ENCODE measurements around the gene ARFGEF2. TPM values are rescaled to one million over a fixed set of nuclear protein-coding genes. Genes with fewer than 3 reads are reported as not detected.

ARFGEF2 gene
- total and polyA plus RNA-seq, 7 donors, result 7.8 to 36.1 (median 22.8) TPM

DNA sequence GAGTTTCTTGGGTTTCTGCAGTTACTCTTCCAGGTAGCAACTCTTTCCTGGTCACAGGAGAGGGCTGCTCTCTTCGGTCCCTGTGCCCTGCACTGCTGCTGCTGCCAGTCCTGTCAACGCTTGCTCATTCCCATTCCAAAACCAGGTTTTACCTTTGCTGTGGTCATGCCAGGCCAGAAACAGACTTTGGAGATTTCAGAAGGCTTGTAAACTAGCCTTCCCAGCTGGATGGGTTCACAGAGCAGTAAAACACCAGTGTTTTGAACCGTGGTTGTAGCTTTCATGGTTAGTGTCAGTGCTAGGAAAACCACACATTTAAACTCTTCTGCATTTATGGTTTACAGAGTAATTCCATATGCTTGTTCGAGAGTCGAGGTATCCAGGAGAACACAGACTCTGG, 16.2 kb downstream of the ARFGEF2 start:
- Histone ChIP-seq H3K9me3 (no peaks in the 10 kb centered on the region), H3K4me1 (peaks cover 9% of the 10 kb centered on the region), H3K4me3 (no peak overlapping the region), H3K27ac (no peak overlapping the region), H3K36me3 (ENCODE audit: insufficient read depth in 1 of 2, low read depth in 1 of 2) (peaks cover 0 to 13% of the 10 kb centered on the region in 2 donors), H3K27me3 (ENCODE audit: insufficient read depth in 3 of 3, low read length in 2 of 3) (no peaks in the 10 kb centered on the region)
- TF ChIP-seq, protein P1, sequence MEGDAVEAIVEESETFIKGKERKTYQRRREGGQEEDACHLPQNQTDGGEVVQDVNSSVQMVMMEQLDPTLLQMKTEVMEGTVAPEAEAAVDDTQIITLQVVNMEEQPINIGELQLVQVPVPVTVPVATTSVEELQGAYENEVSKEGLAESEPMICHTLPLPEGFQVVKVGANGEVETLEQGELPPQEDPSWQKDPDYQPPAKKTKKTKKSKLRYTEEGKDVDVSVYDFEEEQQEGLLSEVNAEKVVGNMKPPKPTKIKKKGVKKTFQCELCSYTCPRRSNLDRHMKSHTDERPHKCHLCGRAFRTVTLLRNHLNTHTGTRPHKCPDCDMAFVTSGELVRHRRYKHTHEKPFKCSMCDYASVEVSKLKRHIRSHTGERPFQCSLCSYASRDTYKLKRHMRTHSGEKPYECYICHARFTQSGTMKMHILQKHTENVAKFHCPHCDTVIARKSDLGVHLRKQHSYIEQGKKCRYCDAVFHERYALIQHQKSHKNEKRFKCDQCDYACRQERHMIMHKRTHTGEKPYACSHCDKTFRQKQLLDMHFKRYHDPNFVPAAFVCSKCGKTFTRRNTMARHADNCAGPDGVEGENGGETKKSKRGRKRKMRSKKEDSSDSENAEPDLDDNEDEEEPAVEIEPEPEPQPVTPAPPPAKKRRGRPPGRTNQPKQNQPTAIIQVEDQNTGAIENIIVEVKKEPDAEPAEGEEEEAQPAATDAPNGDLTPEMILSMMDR (IDR thresholded peaks at IDR 0.05), result no peak
- 53 to 67% (median 57%) methylated on average over 5 of the region's 5 CpGs for WGBS, 3 donors
- intact Hi-C loops (cut with DNase I), result no loop called here
- ATAC-seq (peak in 1 of 4 donors; percentile 12), DNase-seq (no peak)

- ATAC-seq (no peak), DNase-seq (no peak)
- intact Hi-C loops (cut with DNase I), result no loop called here
- H3K27me3 ChIP-seq (ENCODE audit: insufficient read depth in 3 of 3, low read length in 2 of 3), result no peaks in the 10 kb centered on the region
- no peak overlapping the region for H3K4me3 ChIP-seq
- no peaks in the 10 kb centered on the region for H3K9me3 ChIP-seq
- TF ChIP-seq, protein P1 (IDR thresholded peaks at IDR 0.05), result no peak
- WGBS, 3 donors, result 72 to 81% (median 73%) methylated on average over 6 of the region's 6 CpGs
- H3K4me1 ChIP-seq, result peaks cover 9% of the 10 kb centered on the region
- peaks cover 0 to 23% of the 10 kb centered on the region in 2 donors for H3K36me3 ChIP-seq (ENCODE audit: insufficient read depth in 1 of 2, low read depth in 1 of 2)
- no peak overlapping the region for H3K27ac ChIP-seq
Observed at GRCh38 chr20:48938670-48939069, 17.2 kb downstream of the ARFGEF2 start.

GRCh38 chr20:48940170-48940569, 18.7 kb downstream of the ARFGEF2 start:
- TF ChIP-seq, protein P1 (IDR thresholded peaks at IDR 0.05), result no peak
- DNase-seq, result no peak
- Histone ChIP-seq H3K36me3 (ENCODE audit: insufficient read depth in 1 of 2, low read depth in 1 of 2) (peaks cover 4 to 38% of the 10 kb centered on the region in 2 donors), H3K27ac (no peak overlapping the region), H3K27me3 (ENCODE audit: insufficient read depth in 3 of 3, low read length in 2 of 3) (no peaks in the 10 kb centered on the region), H3K4me3 (no peak overlapping the region), H3K9me3 (no peaks in the 10 kb centered on the region), H3K4me1 (peaks cover 9% of the 10 kb centered on the region)
- WGBS, 3 donors, result 81 to 94% (median 87%) methylated on average over 2 of the region's 2 CpGs
- intact Hi-C loops (cut with DNase I), result no loop called here
- ATAC-seq, result no peak

DNA sequence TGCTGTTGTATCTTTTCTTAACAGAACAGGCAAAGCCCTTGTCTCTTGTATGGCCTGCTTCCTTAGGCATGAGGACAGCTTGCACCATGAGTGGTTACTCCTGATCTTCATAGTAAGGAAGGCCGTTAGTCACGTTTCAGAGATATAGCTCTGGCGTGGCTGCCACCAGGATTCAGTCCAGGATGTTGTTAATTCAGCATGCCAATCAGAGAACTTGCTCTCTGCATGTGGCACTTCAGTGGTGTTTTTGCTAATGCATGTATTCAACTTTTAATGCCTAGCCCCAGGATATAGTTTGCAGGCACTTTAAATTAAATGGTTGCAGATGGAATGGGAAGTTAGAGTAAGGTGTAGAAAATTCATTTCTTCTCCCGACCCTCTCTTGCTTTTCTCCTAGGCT, 20.0 kb downstream of the ARFGEF2 start:
- TF ChIP-seq, protein P1 (IDR thresholded peaks at IDR 0.05), result no peak
- DNase-seq, result no peak
- peak in 2 of 4 donors; percentile 32 to 39 for ATAC-seq
- Histone ChIP-seq H3K27ac (no peak overlapping the region), H3K9me3 (no peaks in the 10 kb centered on the region), H3K36me3 (ENCODE audit: insufficient read depth in 1 of 2, low read depth in 1 of 2) (peaks cover 5 to 51% of the 10 kb centered on the region in 2 donors), H3K4me3 (no peak overlapping the region), H3K27me3 (ENCODE audit: insufficient read depth in 3 of 3, low read length in 2 of 3) (no peaks in the 10 kb centered on the region), H3K4me1 (peaks cover 9% of the 10 kb centered on the region)
- intact Hi-C loops (cut with DNase I), result no loop called here
- WGBS, 3 donors, result 52 to 69% (median 57%) methylated on average over 4 of the region's 4 CpGs

DNA sequence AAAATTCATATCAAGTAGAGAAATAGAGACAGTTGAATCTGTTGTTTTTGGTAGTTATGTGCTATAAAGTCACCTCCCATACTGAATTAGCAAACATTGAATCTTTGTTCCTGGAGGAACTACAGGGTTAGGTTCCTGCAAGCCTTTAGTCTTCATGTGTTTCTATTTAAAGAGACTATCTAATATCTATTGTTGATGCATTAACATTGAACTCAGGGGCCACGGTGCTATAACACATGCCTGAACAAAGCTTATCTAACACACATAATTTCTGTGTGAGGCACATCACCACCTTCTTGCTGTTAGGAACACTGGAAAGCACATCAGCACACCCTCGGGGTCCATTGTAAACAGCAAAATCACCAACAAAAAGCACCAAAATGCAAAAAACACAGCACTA, 21.2 kb downstream of the ARFGEF2 start:
- no peak for DNase-seq
- peak overlapping the region; percentile 33 for H3K27ac ChIP-seq
- H3K27me3 ChIP-seq (ENCODE audit: insufficient read depth in 3 of 3, low read length in 2 of 3), result no peaks in the 10 kb centered on the region
- peaks cover under 1% of the 10 kb centered on the region for H3K4me1 ChIP-seq
- H3K9me3 ChIP-seq, result no peaks in the 10 kb centered on the region
- 60 to 75% (median 73%) methylated on average over 2 of the region's 2 CpGs for WGBS, 3 donors
- H3K4me3 ChIP-seq, result no peak overlapping the region
- TF ChIP-seq, protein P1 (IDR thresholded peaks at IDR 0.05), result no peak
- H3K36me3 ChIP-seq (ENCODE audit: insufficient read depth in 1 of 2, low read depth in 1 of 2), result peaks cover 5 to 63% of the 10 kb centered on the region in 2 donors
- intact Hi-C loops (cut with DNase I), result no loop called here
- ATAC-seq, result peak; percentile 60 to 64 (median 62)
